Measurements from ENCODE around the gene HTT. TPM values are rescaled to one million over a fixed set of nuclear protein-coding genes. Genes with fewer than 3 reads are reported as not detected.

HTT gene
- total and polyA plus RNA-seq, 12 donors = 16.1 to 77.1 (median 47.1) TPM

DNA sequence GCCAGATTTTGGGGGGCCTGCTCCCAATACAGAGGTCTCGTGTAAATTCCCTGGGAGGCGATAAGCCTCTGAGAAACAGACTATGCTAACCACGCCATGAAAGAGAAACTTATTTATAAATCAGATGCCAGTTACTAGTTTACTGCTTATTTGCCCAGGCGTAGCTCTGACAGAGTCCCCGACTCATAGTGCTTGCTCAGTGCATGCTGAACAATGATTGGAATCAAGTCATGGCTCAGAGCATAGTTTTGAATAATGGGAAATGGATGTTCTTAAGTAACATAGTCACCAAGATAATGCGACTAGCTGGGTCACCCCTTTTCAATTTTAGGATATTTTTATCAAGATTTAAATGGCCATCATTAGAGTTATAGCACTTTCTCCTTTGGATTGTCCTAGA is 39.9 kb downstream of the HTT start:
- Histone ChIP-seq H3K27ac (no peak overlapping the region), H3K4me3 (no peak overlapping the region), H3K9me3 (replicated peaks in 1 of 3) (no peaks in the 10 kb centered on the region), H3K4me1 (replicated peaks in 1 of 2) (peaks cover 0 to 14% of the 10 kb centered on the region in 2 donors), H3K27me3 (no peaks in the 10 kb centered on the region), H3K36me3 (replicated peaks in 1 of 2) (peaks cover 0 to 34% of the 10 kb centered on the region in 2 donors)
- intact Hi-C loops (cut with DNase I) = no loop called here
- 97 to 100% (median 98%) methylated on average over 6 of the region's 6 CpGs for WGBS, 4 donors
- DNase-seq = no peak
- TF ChIP-seq, protein P1, sequence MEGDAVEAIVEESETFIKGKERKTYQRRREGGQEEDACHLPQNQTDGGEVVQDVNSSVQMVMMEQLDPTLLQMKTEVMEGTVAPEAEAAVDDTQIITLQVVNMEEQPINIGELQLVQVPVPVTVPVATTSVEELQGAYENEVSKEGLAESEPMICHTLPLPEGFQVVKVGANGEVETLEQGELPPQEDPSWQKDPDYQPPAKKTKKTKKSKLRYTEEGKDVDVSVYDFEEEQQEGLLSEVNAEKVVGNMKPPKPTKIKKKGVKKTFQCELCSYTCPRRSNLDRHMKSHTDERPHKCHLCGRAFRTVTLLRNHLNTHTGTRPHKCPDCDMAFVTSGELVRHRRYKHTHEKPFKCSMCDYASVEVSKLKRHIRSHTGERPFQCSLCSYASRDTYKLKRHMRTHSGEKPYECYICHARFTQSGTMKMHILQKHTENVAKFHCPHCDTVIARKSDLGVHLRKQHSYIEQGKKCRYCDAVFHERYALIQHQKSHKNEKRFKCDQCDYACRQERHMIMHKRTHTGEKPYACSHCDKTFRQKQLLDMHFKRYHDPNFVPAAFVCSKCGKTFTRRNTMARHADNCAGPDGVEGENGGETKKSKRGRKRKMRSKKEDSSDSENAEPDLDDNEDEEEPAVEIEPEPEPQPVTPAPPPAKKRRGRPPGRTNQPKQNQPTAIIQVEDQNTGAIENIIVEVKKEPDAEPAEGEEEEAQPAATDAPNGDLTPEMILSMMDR (IDR thresholded peaks at IDR 0.05) = no peak
- no peak for TF ChIP-seq POLR2A (IDR thresholded peaks at IDR 0.05)

DNA sequence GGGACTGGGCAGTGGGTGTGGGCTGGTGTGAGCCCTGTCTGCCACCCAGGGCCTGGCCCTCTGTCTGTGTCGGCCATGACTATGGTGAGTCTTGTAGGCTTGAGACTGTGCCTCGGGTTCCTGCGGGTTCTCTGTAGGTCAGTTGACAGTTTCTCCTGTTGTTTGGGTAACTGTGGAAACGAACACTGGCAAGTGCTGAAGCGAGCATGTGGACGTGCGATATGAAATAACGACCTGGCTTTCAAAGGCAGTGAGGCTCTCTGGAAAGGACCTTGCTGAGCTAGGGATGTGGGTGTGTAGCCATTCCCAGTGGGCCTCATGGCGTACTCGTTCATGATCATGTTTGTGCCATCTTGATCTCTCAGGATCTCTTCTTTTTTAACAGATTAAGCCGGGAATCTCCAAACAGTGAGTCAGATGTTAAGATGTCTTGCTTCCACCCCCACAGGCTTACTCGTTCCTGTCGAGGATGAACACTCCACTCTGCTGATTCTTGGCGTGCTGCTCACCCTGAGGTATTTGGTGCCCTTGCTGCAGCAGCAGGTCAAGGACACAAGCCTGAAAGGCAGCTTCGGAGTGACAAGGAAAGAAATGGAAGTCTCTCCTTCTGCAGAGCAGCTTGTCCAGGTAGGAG is 41.3 kb downstream of the HTT start:
- peaks cover 0 to 14% of the 10 kb centered on the region in 2 donors for H3K4me1 ChIP-seq (replicated peaks in 1 of 2)
- no peaks in the 10 kb centered on the region for H3K27me3 ChIP-seq
- 68 to 79% (median 76%) methylated on average over 15 of the region's 15 CpGs for WGBS, 4 donors
- peaks cover 0 to 34% of the 10 kb centered on the region in 2 donors for H3K36me3 ChIP-seq (replicated peaks in 1 of 2)
- peak in 1 of 7 donors; percentile 17 for DNase-seq
- no peaks in the 10 kb centered on the region for H3K9me3 ChIP-seq (replicated peaks in 1 of 3)
- no peak overlapping the region for H3K27ac ChIP-seq
- intact Hi-C loops (cut with DNase I) = no loop called here
- no peak overlapping the region for H3K4me3 ChIP-seq
- TF ChIP-seq, protein P1 (IDR thresholded peaks at IDR 0.05) = no peak
- no peak for TF ChIP-seq POLR2A (IDR thresholded peaks at IDR 0.05)

DNA sequence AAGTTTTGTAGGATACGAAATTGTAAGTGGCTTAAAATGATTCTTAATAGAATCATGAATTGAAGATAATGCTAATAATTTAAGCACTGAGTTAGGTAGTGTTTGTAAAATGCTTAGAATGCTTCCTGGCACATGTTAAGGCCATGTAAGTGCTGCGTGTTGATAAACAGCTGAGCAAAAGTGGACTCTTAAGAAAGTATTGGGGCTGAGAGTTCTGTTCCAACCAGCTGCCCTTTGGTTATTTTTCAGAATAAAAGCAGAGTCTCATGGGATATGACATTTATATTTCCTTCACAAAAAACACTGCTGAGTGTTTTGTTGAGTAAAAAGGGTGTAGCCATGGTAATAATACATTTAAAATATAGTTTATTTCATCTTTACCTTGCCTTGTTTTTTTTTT is 42.5 kb downstream of the HTT start:
- Histone ChIP-seq H3K27me3 (no peaks in the 10 kb centered on the region), H3K4me1 (replicated peaks in 1 of 2) (peaks cover 0 to 14% of the 10 kb centered on the region in 2 donors), H3K36me3 (replicated peaks in 1 of 2) (peaks cover 0 to 44% of the 10 kb centered on the region in 2 donors), H3K27ac (no peak overlapping the region), H3K4me3 (no peak overlapping the region), H3K9me3 (replicated peaks in 1 of 3) (no peaks in the 10 kb centered on the region)
- TF ChIP-seq, protein P1 (IDR thresholded peaks at IDR 0.05) = no peak
- TF ChIP-seq POLR2A (IDR thresholded peaks at IDR 0.05) = no peak
- intact Hi-C loops (cut with DNase I) = no loop called here
- DNase-seq = no peak
- WGBS, 4 donors = 77 to 91% (median 82%) methylated on average over 2 of the region's 2 CpGs

DNA sequence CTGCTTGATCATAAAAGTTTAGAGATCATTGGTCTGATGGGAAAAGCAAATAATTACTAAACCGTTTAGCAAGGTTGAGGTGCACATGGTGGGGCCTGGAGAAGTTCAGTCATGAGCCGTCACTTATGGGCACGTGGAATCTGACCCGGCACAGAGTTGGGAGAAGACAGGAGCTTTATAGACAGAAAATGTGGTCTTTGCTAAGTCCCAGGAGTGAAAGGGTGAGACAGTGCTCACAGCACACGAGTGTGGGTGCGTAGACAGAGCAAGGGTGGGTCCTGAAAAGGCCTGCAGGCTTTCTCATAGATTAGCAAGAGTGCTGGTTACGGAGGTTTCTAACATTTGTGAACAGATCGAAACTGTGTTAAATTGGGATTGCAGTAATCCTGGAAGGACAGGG is 43.8 kb downstream of the HTT start:
- no peak for TF ChIP-seq POLR2A (IDR thresholded peaks at IDR 0.05)
- TF ChIP-seq, protein P1 (IDR thresholded peaks at IDR 0.05) = no peak
- Histone ChIP-seq H3K36me3 (replicated peaks in 1 of 2) (peaks cover 0 to 50% of the 10 kb centered on the region in 2 donors), H3K27ac (no peak overlapping the region), H3K4me1 (replicated peaks in 1 of 2) (peaks cover 3 to 10% of the 10 kb centered on the region in 2 donors), H3K27me3 (no peaks in the 10 kb centered on the region), H3K9me3 (replicated peaks in 1 of 3) (no peaks in the 10 kb centered on the region), H3K4me3 (no peak overlapping the region)
- WGBS, 4 donors = 87 to 91% (median 88%) methylated on average over 8 of the region's 8 CpGs
- intact Hi-C loops (cut with DNase I) = no loop called here
- DNase-seq = no peak

Measured in adrenal gland (tissue), 12 donors.